ENCODE results near the gene MEIKIN.

The MEIKIN gene

DNA sequence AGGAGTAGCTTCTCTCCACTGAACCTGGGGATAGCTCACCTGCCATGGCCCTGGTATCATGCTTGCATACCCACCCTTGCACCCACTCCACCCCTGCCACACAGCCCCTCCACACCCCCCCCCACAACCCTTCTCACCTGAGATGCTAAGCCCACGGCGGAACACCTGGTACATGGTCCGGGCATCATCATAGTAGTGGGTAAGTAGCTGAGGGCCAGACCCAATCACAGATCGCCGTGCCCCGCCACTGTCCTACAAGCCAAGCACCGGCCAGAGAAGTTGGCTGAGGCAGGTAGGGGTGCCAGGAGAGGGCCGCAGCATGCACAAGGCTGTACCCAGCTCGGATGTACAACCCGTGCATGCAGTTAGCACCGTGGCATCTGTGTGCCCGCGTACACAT lies 45.3 kb upstream of the MEIKIN start:
- no peak for DNase-seq (ENCODE audit: low read depth)
- H3K4me3 ChIP-seq (ENCODE audit: low read depth, low read length): no peak overlapping the region
- TF ChIP-seq CTCF (IDR thresholded peaks at IDR 0.05; ENCODE audit: control insufficient read depth, extremely low read depth, insufficient read depth): no peak

GRCh38 chr5:131988601-131989000 lies 43.1 kb upstream of the MEIKIN start:
- DNase-seq (ENCODE audit: low read depth): no peak
- no peak overlapping the region for H3K4me3 ChIP-seq (ENCODE audit: low read depth, low read length)
- TF ChIP-seq CTCF (IDR thresholded peaks at IDR 0.05; ENCODE audit: control insufficient read depth, extremely low read depth, insufficient read depth): no peak

GRCh38 chr5:131987251-131987650 lies 41.8 kb upstream of the MEIKIN start:
- no peak for TF ChIP-seq CTCF (IDR thresholded peaks at IDR 0.05; ENCODE audit: control insufficient read depth, extremely low read depth, insufficient read depth)
- no peak overlapping the region for H3K4me3 ChIP-seq (ENCODE audit: low read depth, low read length)
- DNase-seq (ENCODE audit: low read depth): no peak

DNA sequence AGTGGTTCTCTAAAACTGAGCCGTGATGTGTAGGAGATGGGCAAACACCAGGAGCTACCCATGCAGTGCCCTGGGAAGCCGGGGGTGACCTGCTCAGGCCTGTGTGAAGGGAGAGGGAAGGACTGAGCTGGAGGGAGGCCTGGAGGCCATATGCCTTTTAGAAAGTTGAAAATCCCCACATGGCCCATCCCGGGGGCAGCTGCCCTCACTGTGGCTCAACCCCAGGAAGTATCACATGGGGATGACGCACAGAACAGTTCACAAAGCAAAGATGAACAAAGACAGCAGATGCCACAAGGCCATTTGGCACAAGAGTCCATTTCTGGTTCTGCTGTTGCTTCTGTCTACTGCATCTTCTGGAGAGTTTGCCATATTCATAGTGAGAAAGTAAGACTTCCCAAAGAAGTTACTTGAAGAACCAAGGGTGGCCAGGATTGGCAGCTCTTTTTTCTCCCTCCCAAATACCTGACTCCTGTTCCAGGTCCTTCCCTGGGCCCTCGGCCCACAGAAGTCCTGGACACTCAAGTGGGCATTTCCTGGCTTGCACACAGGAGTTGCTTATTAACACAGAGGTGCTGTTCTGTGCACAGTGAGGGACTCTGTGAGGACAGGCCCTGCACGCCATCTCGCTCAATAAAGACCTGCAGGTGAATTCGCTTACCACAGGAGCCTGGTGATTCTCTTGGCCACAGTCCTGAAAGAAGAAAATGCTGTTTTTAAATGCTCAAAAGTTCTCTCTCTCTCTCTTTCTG lies 40.9 kb upstream of the MEIKIN start:
- TF ChIP-seq CTCF (IDR thresholded peaks at IDR 0.05; ENCODE audit: control insufficient read depth, extremely low read depth, insufficient read depth): no peak
- DNase-seq (ENCODE audit: low read depth): no peak

GRCh38 chr5:131984956-131985665 lies 39.6 kb upstream of the MEIKIN start:
- H3K4me3 ChIP-seq (ENCODE audit: low read depth, low read length): no peak overlapping the region
- DNase-seq (ENCODE audit: low read depth): no peak
- no peak for TF ChIP-seq CTCF (IDR thresholded peaks at IDR 0.05; ENCODE audit: control insufficient read depth, extremely low read depth, insufficient read depth)

More for the DNA sequence above, 40.9 kb upstream of the MEIKIN start:
- no peak overlapping the region for H3K4me3 ChIP-seq (ENCODE audit: low read depth, low read length)

DNA sequence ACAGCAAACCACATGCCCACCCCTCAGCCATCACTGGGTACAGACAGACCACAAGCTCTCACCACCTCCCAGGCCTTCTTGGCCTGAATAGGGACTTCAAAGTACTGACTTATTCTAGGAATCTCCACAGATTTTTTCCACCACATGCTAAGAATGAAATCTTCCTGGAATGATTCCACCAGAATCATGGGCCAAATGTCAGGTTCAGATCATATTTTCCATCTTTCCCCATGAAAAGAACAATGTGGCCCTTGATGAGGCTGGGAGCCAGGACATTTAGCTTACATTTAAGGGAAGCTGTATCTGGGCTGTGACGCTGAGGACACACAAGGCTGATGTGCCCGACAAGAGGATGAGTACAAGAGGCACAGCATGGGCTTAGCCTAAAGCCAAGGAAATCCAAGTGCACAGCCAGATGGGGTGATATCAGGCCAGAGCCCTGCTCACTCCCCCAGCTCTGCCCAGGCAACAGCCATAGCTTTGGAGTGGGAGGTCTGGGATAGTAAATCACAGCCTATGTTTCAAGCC lies 37.8 kb upstream of the MEIKIN start:
- no peak for TF ChIP-seq CTCF (IDR thresholded peaks at IDR 0.05; ENCODE audit: control insufficient read depth, extremely low read depth, insufficient read depth)
- DNase-seq (ENCODE audit: low read depth): no peak
- H3K4me3 ChIP-seq (ENCODE audit: low read depth, low read length): no peak overlapping the region
